Measurements from ENCODE around the gene LCLAT1.

The LCLAT1 gene

DNA sequence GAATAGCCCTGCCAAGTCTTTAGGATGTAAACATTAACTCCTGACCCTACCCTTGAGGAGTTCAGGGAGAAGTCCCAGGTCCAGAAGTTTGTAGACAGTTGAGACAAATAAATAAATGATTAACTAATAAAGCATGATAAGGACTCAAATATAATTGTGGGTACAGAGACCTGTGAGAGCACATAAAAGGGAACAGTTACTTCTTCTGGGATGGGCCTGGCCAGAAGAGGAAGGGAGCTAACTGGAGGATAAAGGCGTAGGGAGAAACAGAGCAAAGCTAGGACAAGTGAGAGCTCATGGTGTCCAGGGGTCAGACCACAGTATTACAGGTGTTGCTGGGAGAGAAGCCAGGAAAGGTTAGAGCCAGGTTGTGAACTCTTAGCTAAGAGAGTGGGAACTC, 3.0 kb downstream of the LCLAT1 start:
- no peak for TF ChIP-seq POLR2AphosphoS5 (IDR thresholded peaks at IDR 0.05; ENCODE audit: low read depth, low read length)
- TF ChIP-seq TAF1 (IDR thresholded peaks at IDR 0.05; ENCODE audit: borderline replicate concordance, insufficient read depth, low read length) = no peak
- TF ChIP-seq, protein P1, sequence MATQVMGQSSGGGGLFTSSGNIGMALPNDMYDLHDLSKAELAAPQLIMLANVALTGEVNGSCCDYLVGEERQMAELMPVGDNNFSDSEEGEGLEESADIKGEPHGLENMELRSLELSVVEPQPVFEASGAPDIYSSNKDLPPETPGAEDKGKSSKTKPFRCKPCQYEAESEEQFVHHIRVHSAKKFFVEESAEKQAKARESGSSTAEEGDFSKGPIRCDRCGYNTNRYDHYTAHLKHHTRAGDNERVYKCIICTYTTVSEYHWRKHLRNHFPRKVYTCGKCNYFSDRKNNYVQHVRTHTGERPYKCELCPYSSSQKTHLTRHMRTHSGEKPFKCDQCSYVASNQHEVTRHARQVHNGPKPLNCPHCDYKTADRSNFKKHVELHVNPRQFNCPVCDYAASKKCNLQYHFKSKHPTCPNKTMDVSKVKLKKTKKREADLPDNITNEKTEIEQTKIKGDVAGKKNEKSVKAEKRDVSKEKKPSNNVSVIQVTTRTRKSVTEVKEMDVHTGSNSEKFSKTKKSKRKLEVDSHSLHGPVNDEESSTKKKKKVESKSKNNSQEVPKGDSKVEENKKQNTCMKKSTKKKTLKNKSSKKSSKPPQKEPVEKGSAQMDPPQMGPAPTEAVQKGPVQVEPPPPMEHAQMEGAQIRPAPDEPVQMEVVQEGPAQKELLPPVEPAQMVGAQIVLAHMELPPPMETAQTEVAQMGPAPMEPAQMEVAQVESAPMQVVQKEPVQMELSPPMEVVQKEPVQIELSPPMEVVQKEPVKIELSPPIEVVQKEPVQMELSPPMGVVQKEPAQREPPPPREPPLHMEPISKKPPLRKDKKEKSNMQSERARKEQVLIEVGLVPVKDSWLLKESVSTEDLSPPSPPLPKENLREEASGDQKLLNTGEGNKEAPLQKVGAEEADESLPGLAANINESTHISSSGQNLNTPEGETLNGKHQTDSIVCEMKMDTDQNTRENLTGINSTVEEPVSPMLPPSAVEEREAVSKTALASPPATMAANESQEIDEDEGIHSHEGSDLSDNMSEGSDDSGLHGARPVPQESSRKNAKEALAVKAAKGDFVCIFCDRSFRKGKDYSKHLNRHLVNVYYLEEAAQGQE (IDR thresholded peaks at IDR 0.05; ENCODE audit: insufficient read depth in 1 of 2, low read depth in 2 of 2, low read length in 2 of 2) = no peak
- no peak for TF ChIP-seq SIN3A (IDR thresholded peaks at IDR 0.05; ENCODE audit: borderline replicate concordance, insufficient read depth, low read length)
- TF ChIP-seq FOXP2 (optimal IDR thresholded peaks at IDR 0.05; ENCODE audit: borderline replicate concordance, extremely low read depth, extremely low read length, insufficient read depth) = no peak

DNA sequence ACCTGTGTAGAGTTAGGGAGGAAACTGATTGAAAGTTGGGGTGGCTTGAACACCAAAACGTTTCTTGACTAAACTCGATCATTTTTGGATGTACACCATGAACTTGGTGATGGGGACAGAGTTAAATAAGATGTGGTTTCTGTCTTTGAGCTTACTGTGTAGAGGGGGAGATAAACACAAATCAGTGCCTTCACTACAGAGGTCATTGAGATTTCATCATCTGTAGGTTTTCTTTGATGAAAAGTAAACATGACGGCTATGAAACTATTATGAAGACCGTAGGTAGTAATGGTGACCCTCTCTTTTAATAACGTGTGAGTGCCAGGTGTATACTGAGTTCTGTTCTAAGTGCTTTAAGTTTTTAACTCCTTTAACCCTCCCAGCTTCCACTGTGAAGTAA, 6.5 kb downstream of the LCLAT1 start:
- TF ChIP-seq FOXP2 (optimal IDR thresholded peaks at IDR 0.05; ENCODE audit: borderline replicate concordance, extremely low read depth, extremely low read length, insufficient read depth) (no peak), TAF1 (IDR thresholded peaks at IDR 0.05; ENCODE audit: borderline replicate concordance, insufficient read depth, low read length) (no peak), SIN3A (IDR thresholded peaks at IDR 0.05; ENCODE audit: borderline replicate concordance, insufficient read depth, low read length) (no peak), POLR2AphosphoS5 (IDR thresholded peaks at IDR 0.05; ENCODE audit: low read depth, low read length) (no peak)
- TF ChIP-seq, protein P1 (IDR thresholded peaks at IDR 0.05; ENCODE audit: insufficient read depth in 1 of 2, low read depth in 2 of 2, low read length in 2 of 2) = no peak

DNA sequence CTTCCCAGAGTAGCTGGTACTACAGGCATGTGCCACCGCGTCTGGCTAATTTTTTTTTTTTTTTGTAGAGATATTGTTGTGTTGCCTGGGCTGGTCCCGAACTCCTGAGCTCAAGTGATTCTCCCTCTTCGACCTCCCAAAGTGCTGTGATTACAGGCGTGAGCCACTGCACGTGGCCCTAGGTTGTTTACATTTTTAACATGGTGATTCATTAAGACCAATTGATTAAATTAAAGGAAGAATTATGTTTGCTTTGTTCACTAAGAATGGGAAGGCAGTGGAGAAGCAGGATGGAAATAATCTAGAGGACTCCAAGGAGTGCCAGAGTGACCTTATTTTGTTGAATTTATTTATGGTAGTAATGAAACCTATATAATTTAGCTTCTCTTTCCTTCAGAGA, 7.5 kb downstream of the LCLAT1 start:
- no peak for TF ChIP-seq FOXP2 (optimal IDR thresholded peaks at IDR 0.05; ENCODE audit: borderline replicate concordance, extremely low read depth, extremely low read length, insufficient read depth)
- no peak for TF ChIP-seq TAF1 (IDR thresholded peaks at IDR 0.05; ENCODE audit: borderline replicate concordance, insufficient read depth, low read length)

DNA sequence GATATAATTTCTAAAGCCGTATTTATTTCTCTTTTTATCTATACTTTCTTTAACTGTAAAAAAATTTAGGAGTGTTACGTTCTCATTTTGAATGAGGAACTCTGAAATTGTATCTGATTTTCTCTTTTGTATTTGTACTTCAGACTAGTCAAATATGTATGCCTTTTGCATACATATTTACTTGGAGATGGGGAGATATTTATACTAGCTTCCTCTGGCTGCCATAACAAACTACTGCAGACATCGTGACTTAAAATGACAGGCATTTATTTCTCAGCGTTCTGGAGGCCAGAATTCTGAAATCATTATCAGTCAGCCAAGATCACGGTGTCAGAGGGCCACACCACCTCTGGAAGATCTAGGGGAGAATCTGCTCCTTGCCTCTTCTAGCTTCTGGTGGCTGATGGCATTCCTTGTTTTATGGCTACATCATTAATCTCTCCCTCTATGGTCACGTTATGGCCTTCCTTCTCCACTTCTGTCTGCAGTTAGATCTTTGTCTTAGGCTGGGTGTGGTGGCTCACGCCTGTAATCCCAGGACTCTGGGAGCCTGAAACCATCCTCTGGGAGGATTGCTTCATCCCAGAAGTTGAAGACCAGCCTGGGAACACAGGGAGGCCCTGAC, 8.2 kb downstream of the LCLAT1 start:
- TF ChIP-seq FOXP2 (optimal IDR thresholded peaks at IDR 0.05; ENCODE audit: borderline replicate concordance, extremely low read depth, extremely low read length, insufficient read depth) = no peak
- TF ChIP-seq, protein P1 (IDR thresholded peaks at IDR 0.05; ENCODE audit: insufficient read depth in 1 of 2, low read depth in 2 of 2, low read length in 2 of 2) = no peak
- TF ChIP-seq POLR2AphosphoS5 (IDR thresholded peaks at IDR 0.05; ENCODE audit: low read depth, low read length) = no peak
- no peak for TF ChIP-seq TAF1 (IDR thresholded peaks at IDR 0.05; ENCODE audit: borderline replicate concordance, insufficient read depth, low read length)
- no peak for TF ChIP-seq SIN3A (IDR thresholded peaks at IDR 0.05; ENCODE audit: borderline replicate concordance, insufficient read depth, low read length)

DNA sequence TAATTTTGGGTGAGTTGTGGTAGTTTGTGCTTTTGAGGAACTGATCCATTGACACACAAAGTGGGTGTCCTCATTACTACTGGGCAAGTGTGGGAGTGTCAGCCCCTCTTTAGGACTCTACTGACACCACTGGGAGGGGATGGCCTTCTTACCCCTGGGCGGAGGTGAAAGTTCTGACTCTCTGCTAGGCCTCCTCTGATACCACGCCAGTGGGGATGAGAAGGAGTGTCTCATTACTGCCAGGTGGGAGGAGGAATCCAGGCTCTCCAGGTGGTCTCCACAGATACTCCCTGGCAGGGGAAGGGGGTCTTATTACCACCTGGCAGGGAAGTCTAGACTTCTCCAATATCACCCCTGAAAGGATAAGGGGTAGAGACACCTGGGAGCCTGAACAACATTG, 9.1 kb downstream of the LCLAT1 start:
- no peak for TF ChIP-seq FOXP2 (optimal IDR thresholded peaks at IDR 0.05; ENCODE audit: borderline replicate concordance, extremely low read depth, extremely low read length, insufficient read depth)
- TF ChIP-seq, protein P1 (IDR thresholded peaks at IDR 0.05; ENCODE audit: insufficient read depth in 1 of 2, low read depth in 2 of 2, low read length in 2 of 2) = no peak
- no peak for TF ChIP-seq TAF1 (IDR thresholded peaks at IDR 0.05; ENCODE audit: borderline replicate concordance, insufficient read depth, low read length)
- no peak for TF ChIP-seq POLR2AphosphoS5 (IDR thresholded peaks at IDR 0.05; ENCODE audit: low read depth, low read length)
- no peak for TF ChIP-seq SIN3A (IDR thresholded peaks at IDR 0.05; ENCODE audit: borderline replicate concordance, insufficient read depth, low read length)
